GM12878 (cell line): ENCODE measurements around the gene NKIRAS1. TPM values are rescaled to one million over a fixed set of nuclear protein-coding genes. Genes with fewer than 3 reads are reported as not detected.

Source experiments
- ATAC-seq: fragments of 200-7000 bp; cut with Tn5 transposase; 3 replicates; pipeline ENCODE4 v1.9.1; 2020; ENCODE audit warnings: mild to moderate bottlenecking, moderate library complexity
- BruUV-seq: library from RNA; stranded (reverse); fragments of 400-500 nt; replicated peaks from 2 replicates; lab custom pipeline; 2021; lab: Mats Ljungman, UMichigan
- CTCF ChIA-PET: fragments of 300-600 bp; sonication (Branson Sonifier 250); formaldehyde crosslinking; extraction: SDS; loops from one replicate; lab custom pipeline; 2021; ENCODE audit warnings: inconsistent platforms; lab: Yijun Ruan, JAX
- POLR2A ChIA-PET: fragments of 350-600 bp; formaldehyde crosslinking; extraction: SDS; loops from one replicate; lab custom pipeline; 2021; ENCODE audit warnings: inconsistent platforms; lab: Charles Lee
- RAD21 ChIA-PET: fragments of 300-600 bp; sonication (Branson Sonifier 250); formaldehyde crosslinking; loops from one replicate; lab custom pipeline; 2023; ENCODE audit warnings: antibody characterized with exemption; ENCODE audit not compliant: unreplicated experiment; lab: Charles Lee
- SMC1A ChIA-PET: fragments of 300-600 bp; sonication (Branson Sonifier 250); formaldehyde crosslinking; loops from one replicate; lab custom pipeline; 2023; ENCODE audit not compliant: unreplicated experiment, uncharacterized antibody; lab: Charles Lee
- DNase-seq: peaks from one replicate; pipeline ENCODE4 v3.0.0-alpha.2; 2011; ENCODE audit warnings: low read depth, low spot score
- FAIRE-seq: peaks from 3 replicates; lab custom pipeline; 2011; peaks lifted over from hg19 to GRCh38; lab: Jason Lieb, UNC
- H2AFZ ChIP-seq: 2 replicates; pipeline ENCODE4 v1.6.0; 2011; ENCODE audit warnings: low read depth, low read length, control low read depth; ENCODE audit not compliant: control insufficient read depth
- H3K27ac ChIP-seq: 2 replicates; pipeline ENCODE4 v1.5.1; 2011; ENCODE audit warnings: control low read depth; ENCODE audit not compliant: control insufficient read depth, insufficient read depth
- H3K27me3 ChIP-seq, 2 experiments: replicated peaks in 1 of 2; 2 replicates each; pipeline versions ENCODE4 v1.6.0 to v1.6.1; 2011; ENCODE audit warnings: low read length in 1 of 2; ENCODE audit not compliant: control insufficient read depth in 2 of 2, insufficient read depth in 2 of 2
- H3K36me3 ChIP-seq, 2 experiments: 2 replicates each; pipeline ENCODE4 v1.5.1; 2011; ENCODE audit warnings: low read length in 1 of 2; ENCODE audit not compliant: control insufficient read depth in 2 of 2, insufficient read depth in 2 of 2
- H3K4me1 ChIP-seq: 2 replicates; pipeline ENCODE4 v1.6.1; 2011; ENCODE audit warnings: mild to moderate bottlenecking, low read length, moderate library complexity, mixed read lengths; ENCODE audit not compliant: control insufficient read depth, insufficient read depth
- H3K4me2 ChIP-seq: 2 replicates; pipeline ENCODE4 v1.6.0; 2011; ENCODE audit warnings: control low read depth; ENCODE audit not compliant: control insufficient read depth, insufficient read depth
- H3K4me3 ChIP-seq: fragments of 200-600 bp; sonication (generic); 2 replicates; pipeline ENCODE4 v1.5.1; 2016
- H3K79me2 ChIP-seq: 2 replicates; pipeline ENCODE4 v1.6.0; 2011; ENCODE audit warnings: low read length; ENCODE audit not compliant: control insufficient read depth, insufficient read depth
- H3K9ac ChIP-seq: 2 replicates; pipeline ENCODE4 v1.8.0; 2011; ENCODE audit warnings: low read length, control low read depth, mixed read lengths; ENCODE audit not compliant: control insufficient read depth, insufficient read depth
- H3K9me3 ChIP-seq: replicated peaks from 3 replicates; pipeline ENCODE4 v1.5.1; 2011; ENCODE audit warnings: mild to moderate bottlenecking, low read length; ENCODE audit not compliant: control insufficient read depth, insufficient read depth
- H4K20me1 ChIP-seq: 2 replicates; pipeline ENCODE4 v1.6.0; 2011; ENCODE audit not compliant: control insufficient read depth, insufficient read depth
- FOXK2 ChIP-seq: fragments of 450-650 bp; IDR thresholded peaks from 2 replicates; pipeline ENCODE4 v1.6.1; 2017; ENCODE audit warnings: mild to moderate bottlenecking, moderate library complexity
- HSF1 ChIP-seq: fragments of 150-350 bp; IDR thresholded peaks from 2 replicates; pipeline ENCODE4 v1.6.1; 2014; ENCODE audit warnings: mild to moderate bottlenecking, low read depth, low read length
- IKZF1 ChIP-seq: fragments of 450-650 bp; conservative IDR thresholded peaks from 2 replicates; pipeline ENCODE4 v1.6.1; 2017; ENCODE audit warnings: antibody characterized with exemption, mild to moderate bottlenecking
- MYB ChIP-seq: fragments of 150-350 bp; IDR thresholded peaks from 2 replicates; pipeline ENCODE4 v1.6.1; 2014; ENCODE audit warnings: mild to moderate bottlenecking, low read depth, low read length, borderline replicate concordance
- NFIC ChIP-seq: IDR thresholded peaks from 2 replicates; pipeline ENCODE4 v1.6.1; 2012; ENCODE audit warnings: low read depth, mild to moderate bottlenecking, inconsistent platforms, low read length, moderate library complexity
- NFXL1 ChIP-seq: fragments of 450-650 bp; IDR thresholded peaks from 2 replicates; pipeline ENCODE4 v1.6.1; 2017; ENCODE audit warnings: antibody characterized with exemption, mild to moderate bottlenecking, borderline replicate concordance
- NR2C1 ChIP-seq: fragments of 450-650 bp; IDR thresholded peaks from 2 replicates; pipeline ENCODE4 v1.6.1; 2017; ENCODE audit warnings: antibody characterized with exemption, mild to moderate bottlenecking, moderate library complexity
- NRF1 ChIP-seq: conservative IDR thresholded peaks from 2 replicates; pipeline ENCODE4 v1.6.1; 2011; ENCODE audit warnings: mild to moderate bottlenecking, low read depth, low read length, improper control_type of control experiment
- PKNOX1 ChIP-seq: fragments of 450-650 bp; IDR thresholded peaks from 2 replicates; pipeline ENCODE4 v1.6.1; 2016; ENCODE audit warnings: mild to moderate bottlenecking
- RAD21 ChIP-seq: IDR thresholded peaks from 2 replicates; pipeline ENCODE4 v1.6.1; 2011; ENCODE audit warnings: mild to moderate bottlenecking, low read depth, low read length, moderate library complexity; ENCODE audit not compliant: insufficient read depth
- WGBS: methylation state at CpG from one replicate; pipeline ENCODE4 v1.1.6; 2016; ENCODE audit warnings: low lambda C conversion rate; ENCODE audit not compliant: insufficient replicate concordance, insufficient coverage; ENCODE audit errors: missing lambda C conversion rate; 5-methylcytosine and 5-hydroxymethylcytosine counted together
- in situ Hi-C: fragments of 300-500 bp; cut with MboI; formaldehyde crosslinking; loops from 9 replicates; pipeline ENCODE4 v1.14.3; 2018; ENCODE audit warnings: mixed read lengths
- intact Hi-C: fragments of 100-400 bp; cut with micrococcal nuclease; formaldehyde crosslinking; loops from one replicate; pipeline ENCODE4 v1.14.2; 2022; ENCODE audit not compliant: unreplicated experiment
- polyA plus RNA-seq, 11 experiments: library from polyadenylated mRNA; depleted of rRNA in 4 of 11; unstranded in 6 of 11; stranded (reverse) in 5 of 11; fragments of >200 nt; fragmentation: Nextera tagmentation in 4 of 11; fragmentation: Illumina TruSeq in 1 of 11; extraction: Ambion mirVana in 4 of 11; extraction: Trizol in 1 of 11; gene quantifications; 1 replicate in 1 of 11; 2 replicates in 10 of 11; pipeline versions ENCODE4 v1.2.1 to v1.2.3, GENCODE V29; 2011 to 2016; ENCODE audit warnings: inconsistent platforms in 2 of 11, missing spikeins in 2 of 11, low read depth in 1 of 11
- total RNA-seq, 4 experiments: library from RNA; depleted of rRNA in 3 of 4; stranded (reverse); fragments of >200 nt in 3 of 4; fragmentation: Illumina TruSeq in 1 of 4; extraction: Trizol in 1 of 4; gene quantifications; 2 replicates each; pipeline versions ENCODE4 v1.2.1 to v1.2.3, GENCODE V29; 2013 to 2021
- TF ChIP-seq, protein P1 (sequence below): IDR thresholded peaks from 2 replicates; pipeline ENCODE4 v1.6.1; 2011; ENCODE audit warnings: borderline replicate concordance, low read depth, mild to moderate bottlenecking, moderate library complexity, mixed read lengths, low read length; ENCODE audit not compliant: insufficient read depth; ENCODE audit errors: extremely low read length

Gene NKIRAS1
- total and polyA plus RNA-seq, 10 of the 15 experiments (the other 5 are each of a cell fraction or from before 2014, with no cell fraction given), result 7.1 to 17.9 (median 10.9) TPM

- no peak for TF ChIP-seq NFXL1
These were observed 27.4 kb upstream of the NKIRAS1 start (continued) for GRCh38 chr3:23944007-23944783.

DNA sequence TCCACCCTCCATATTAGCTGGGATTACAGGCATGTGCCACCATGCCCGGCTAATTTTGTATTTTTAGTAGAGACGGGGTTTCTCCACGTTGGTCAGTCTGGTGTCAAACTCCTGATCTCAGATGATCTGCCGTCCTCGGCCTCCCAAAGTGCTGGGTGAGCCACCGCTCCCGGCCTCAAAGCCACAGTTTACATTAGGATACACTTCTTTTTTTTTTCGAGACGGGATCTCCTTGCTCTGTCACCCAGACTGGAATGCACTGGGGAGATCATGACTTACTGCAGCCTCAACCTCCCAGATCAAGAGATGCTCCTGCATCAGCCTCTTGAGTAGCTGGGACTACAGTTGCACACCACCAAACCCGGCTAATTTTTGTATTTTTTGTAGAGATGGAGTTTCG, 25.8 kb upstream of the NKIRAS1 start:
- ChIA-PET RAD21 (no interaction called here), POLR2A (no interaction called here), SMC1A (no interaction called here), CTCF (no interaction called here)
- no peak for TF ChIP-seq MYB
- TF ChIP-seq NRF1, result no peak
- no peak for TF ChIP-seq IKZF1
- TF ChIP-seq HSF1, result no peak
- TF ChIP-seq FOXK2, result no peak
- no peak for TF ChIP-seq NFIC
- TF ChIP-seq, protein P1, sequence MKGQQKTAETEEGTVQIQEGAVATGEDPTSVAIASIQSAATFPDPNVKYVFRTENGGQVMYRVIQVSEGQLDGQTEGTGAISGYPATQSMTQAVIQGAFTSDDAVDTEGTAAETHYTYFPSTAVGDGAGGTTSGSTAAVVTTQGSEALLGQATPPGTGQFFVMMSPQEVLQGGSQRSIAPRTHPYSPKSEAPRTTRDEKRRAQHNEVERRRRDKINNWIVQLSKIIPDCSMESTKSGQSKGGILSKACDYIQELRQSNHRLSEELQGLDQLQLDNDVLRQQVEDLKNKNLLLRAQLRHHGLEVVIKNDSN, result no peak
- no peak for TF ChIP-seq PKNOX1
- TF ChIP-seq NR2C1, result no peak
- no peak for TF ChIP-seq RAD21
- Histone ChIP-seq H3K27ac (no peak overlapping the region), H3K27me3 (peaks cover 0 to 3% of the 10 kb centered on the region in 2 experiments; a peak in 1 of 4 replicates), H3K4me3 (no peak overlapping the region), H3K9ac (no peak overlapping the region), H4K20me1 (no peaks in the 10 kb centered on the region), H3K4me1 (0 out of 2 replicates have a peak, but pooled peaks cover 3% of the 10 kb centered on the region), H3K36me3 (no peaks in the 10 kb centered on the region), H3K9me3 (no peaks in the 10 kb centered on the region), H3K4me2 (no peak overlapping the region), H3K79me2 (peaks cover 13% of the 10 kb centered on the region), H2AFZ (no peak overlapping the region)
- FAIRE-seq, result no peak
- no peak for ATAC-seq
- intact Hi-C loops, result loop anchor here (10.0 kb wide), 1 partner anchor 288 kb away; no protein-coding TSS in a partner anchor
- BruUV-seq, result no TSS peak
- no peak for DNase-seq
- in situ Hi-C loops, result loop anchor here (25.0 kb wide), 1 partner anchor 1845 kb away; the partner anchor contains the start of genes NGLY1 and OXSM
- 81% methylated on average over 11 of the region's 11 CpGs for WGBS
